Measurements from ENCODE around the gene ADORA2B. TPM values are rescaled to one million over a fixed set of nuclear protein-coding genes. Genes with fewer than 3 reads are reported as not detected.

Gene ADORA2B
- total RNA-seq, 1 donor from 2014 or later = 1.9 TPM

GRCh38 chr17:16003841-16004240, 58.9 kb downstream of the ADORA2B start:
- Histone ChIP-seq H3K4me2 (no peak overlapping the region), H3K4me1 (peaks cover 6% of the 10 kb centered on the region), H3K9me3 (ENCODE audit: low read depth) (no peaks in the 10 kb centered on the region), H3K27ac (no peak overlapping the region), H2AFZ (replicated peaks) (no peak overlapping the region), H3F3A (ENCODE audit: low read depth) (peaks cover 12% of the 10 kb centered on the region), H3K36me3 (peaks cover 28% of the 10 kb centered on the region), H3K79me2 (ENCODE audit: low read depth) (peaks cover 27% of the 10 kb centered on the region), H3K9ac (no peak overlapping the region), H3K27me3 (no peaks in the 10 kb centered on the region), H4K20me1 (ENCODE audit: low read depth) (peaks cover 10% of the 10 kb centered on the region), H3K4me3 (no peak overlapping the region)
- H3K4me3 Mint-ChIP-seq = no peak overlapping the region
- peaks cover 9% of the 10 kb centered on the region for H3K9me3 Mint-ChIP-seq
- no peak for DNase-seq (ENCODE audit: low spot score)
- H3K27ac Mint-ChIP-seq = no peak overlapping the region
- peaks cover 9% of the 10 kb centered on the region for H3K4me1 Mint-ChIP-seq
- peaks cover 60% of the 10 kb centered on the region for H3K36me3 Mint-ChIP-seq
- no peaks in the 10 kb centered on the region for H3K27me3 Mint-ChIP-seq (ENCODE audit: insufficient read depth, low read depth)
- TF ChIP-seq EZH2 (IDR thresholded peaks at IDR 0.05) (no peak), EZH2phosphoT487 (IDR thresholded peaks at IDR 0.05) (no peak), CTCF (IDR thresholded peaks at IDR 0.05) (no peak)

- Histone ChIP-seq H3K79me2 (ENCODE audit: low read depth) (peaks cover 23% of the 10 kb centered on the region), H3K36me3 (peaks cover 36% of the 10 kb centered on the region), H3K9ac (no peak overlapping the region), H3K9me3 (ENCODE audit: low read depth) (no peaks in the 10 kb centered on the region), H3F3A (ENCODE audit: low read depth) (no peaks in the 10 kb centered on the region), H2AFZ (replicated peaks) (no peak overlapping the region), H3K4me3 (no peak overlapping the region), H3K4me2 (no peak overlapping the region), H3K4me1 (peaks cover 4% of the 10 kb centered on the region), H4K20me1 (ENCODE audit: low read depth) (peaks cover 3% of the 10 kb centered on the region), H3K27me3 (no peaks in the 10 kb centered on the region), H3K27ac (no peak overlapping the region)
- DNase-seq (ENCODE audit: low spot score) = no peak
- Mint-ChIP-seq H3K4me1 (peaks cover 7% of the 10 kb centered on the region), H3K9me3 (peaks cover 9% of the 10 kb centered on the region), H3K4me3 (no peak overlapping the region), H3K36me3 (peaks cover 63% of the 10 kb centered on the region), H3K27me3 (ENCODE audit: insufficient read depth, low read depth) (no peaks in the 10 kb centered on the region), H3K27ac (no peak overlapping the region)
- no peak for TF ChIP-seq EZH2 (IDR thresholded peaks at IDR 0.05)
- no peak for TF ChIP-seq CTCF (IDR thresholded peaks at IDR 0.05)
- TF ChIP-seq EZH2phosphoT487 (IDR thresholded peaks at IDR 0.05) = no peak
These were observed 60.7 kb downstream of the ADORA2B start for GRCh38 chr17:16005636-16006035.

GRCh38 chr17:16007439-16007838, 62.5 kb downstream of the ADORA2B start:
- no peak for TF ChIP-seq CTCF (IDR thresholded peaks at IDR 0.05)
- no peak for TF ChIP-seq EZH2 (IDR thresholded peaks at IDR 0.05)
- no peak for TF ChIP-seq EZH2phosphoT487 (IDR thresholded peaks at IDR 0.05)
- Histone ChIP-seq H2AFZ (replicated peaks) (no peak overlapping the region), H3K79me2 (ENCODE audit: low read depth) (peaks cover 13% of the 10 kb centered on the region), H3K36me3 (peaks cover 19% of the 10 kb centered on the region), H3K27me3 (no peaks in the 10 kb centered on the region), H3K27ac (no peak overlapping the region), H3K4me2 (no peak overlapping the region), H3K9me3 (ENCODE audit: low read depth) (no peaks in the 10 kb centered on the region), H3F3A (ENCODE audit: low read depth) (no peaks in the 10 kb centered on the region), H3K4me3 (no peak overlapping the region), H4K20me1 (ENCODE audit: low read depth) (peaks cover 3% of the 10 kb centered on the region), H3K9ac (no peak overlapping the region), H3K4me1 (no peaks in the 10 kb centered on the region)
- H3K27ac Mint-ChIP-seq = no peak overlapping the region
- no peaks in the 10 kb centered on the region for H3K4me1 Mint-ChIP-seq
- H3K27me3 Mint-ChIP-seq (ENCODE audit: insufficient read depth, low read depth) = no peaks in the 10 kb centered on the region
- H3K4me3 Mint-ChIP-seq = no peak overlapping the region
- DNase-seq (ENCODE audit: low spot score) = no peak
- H3K9me3 Mint-ChIP-seq = no peaks in the 10 kb centered on the region
- H3K36me3 Mint-ChIP-seq = peaks cover 48% of the 10 kb centered on the region

All from neural progenitor cell (in vitro differentiated cells).